HepG2 (cell line): ENCODE data around the gene ARCN1. TPM values are rescaled to one million over a fixed set of nuclear protein-coding genes. Genes with fewer than 3 reads are reported as not detected.
A peak's percentile ranks its signal among the peaks of the same experiment; 100 is the strongest.

Experiments used
- ATAC-seq: fragments of 200-7000 bp; cut with Tn5 transposase; 3 replicates; pipeline ENCODE4 v1.9.1; 2020; ENCODE audit warnings: mild to moderate bottlenecking, moderate library complexity
- BruUV-seq: library from RNA; stranded (reverse); fragments of 400-500 nt; replicated peaks from 2 replicates; lab custom pipeline; 2021; lab: Mats Ljungman, UMichigan
- CTCF ChIA-PET: fragments of 300-600 bp; formaldehyde crosslinking; extraction: SDS; loops from one replicate; lab custom pipeline; 2021; ENCODE audit warnings: low total read pairs, inconsistent platforms, low intra/inter-chr PET ratio; lab: Yijun Ruan, JAX
- POLR2A ChIA-PET: fragments of 350-600 bp; sonication (Branson Sonifier 250); formaldehyde crosslinking; loops from one replicate; lab custom pipeline; 2020; ENCODE audit warnings: antibody characterized with exemption, inconsistent platforms; lab: Yijun Ruan, JAX
- DNase-seq: peaks from one replicate; pipeline ENCODE4 v3.0.0-alpha.2; 2015; ENCODE audit warnings: low spot score
- FAIRE-seq: peaks from 3 replicates; lab custom pipeline; 2011; peaks lifted over from hg19 to GRCh38; lab: Jason Lieb, UNC
- H2AFZ ChIP-seq: one replicate; pipeline ENCODE4 v1.6.1; 2011; ENCODE audit warnings: low read length, inconsistent platforms
- H3K27ac ChIP-seq: fragments of 300-600 bp; 3 replicates; pipeline ENCODE4 v1.8.0; 2011; ENCODE audit warnings: mixed run types, mild to moderate bottlenecking, mixed read lengths, low read length, inconsistent platforms; ENCODE audit not compliant: insufficient read depth; ENCODE audit errors: extremely low read length
- H3K27me3 ChIP-seq, 2 experiments: fragments of 200-600 bp in 1 of 2; 2 replicates in 1 of 2; 3 replicates in 1 of 2; pipeline versions ENCODE4 v1.6.0 to v1.8.0; 2011; ENCODE audit warnings: low read length in 2 of 2, mild to moderate bottlenecking in 2 of 2, moderate library complexity in 2 of 2, inconsistent platforms in 1 of 2; ENCODE audit not compliant: insufficient read depth in 2 of 2, control insufficient read depth in 1 of 2
- H3K36me3 ChIP-seq, 2 experiments: fragments of 200-600 bp in 1 of 2; replicated peaks in 1 of 2; 2 replicates in 1 of 2; 3 replicates in 1 of 2; pipeline versions ENCODE4 v1.5.1 to v1.8.0; 2011; ENCODE audit warnings: low read length in 2 of 2, inconsistent platforms in 1 of 2; ENCODE audit not compliant: insufficient read depth in 2 of 2, control insufficient read depth in 1 of 2
- H3K4me1 ChIP-seq: 2 replicates; pipeline ENCODE4 v1.5.1; 2012; ENCODE audit warnings: low read length, inconsistent platforms; ENCODE audit not compliant: insufficient read depth
- H3K4me2 ChIP-seq: 2 replicates; pipeline ENCODE4 v1.6.0; 2011; ENCODE audit warnings: low read depth, low read length, inconsistent platforms
- H3K4me3 ChIP-seq, 3 experiments: fragments of 200-600 bp in 1 of 3; sonication (generic), shearing (Covaris generic) in 1 of 3; replicated peaks in 1 of 3; 2 replicates each; pipeline ENCODE4 v1.5.1; 2011 to 2016; ENCODE audit warnings: low read length in 3 of 3, inconsistent platforms in 2 of 3, low read depth in 2 of 3, mild to moderate bottlenecking in 2 of 3, control low read depth in 1 of 3, mixed read lengths in 1 of 3; ENCODE audit not compliant: insufficient read depth in 1 of 3
- H3K79me2 ChIP-seq: one replicate; pipeline ENCODE4 v1.6.1; 2011; ENCODE audit warnings: low read length, inconsistent platforms; ENCODE audit not compliant: insufficient read depth
- H3K9ac ChIP-seq: 2 replicates; pipeline ENCODE4 v1.6.0; 2011; ENCODE audit warnings: mild to moderate bottlenecking, low read depth, low read length, inconsistent platforms; ENCODE audit not compliant: insufficient read depth
- H3K9me3 ChIP-seq: 2 replicates; pipeline ENCODE4 v1.5.1; 2012; ENCODE audit warnings: mild to moderate bottlenecking, low read length
- H4K20me1 ChIP-seq: 2 replicates; pipeline ENCODE4 v1.6.0; 2011; ENCODE audit warnings: inconsistent platforms, mild to moderate bottlenecking, low read length, moderate library complexity; ENCODE audit not compliant: insufficient read depth
- ARID4A ChIP-seq: sonication (generic); formaldehyde crosslinking; IDR thresholded peaks from 2 replicates; pipeline ENCODE4 v1.5.0; 2020; ENCODE audit warnings: mild to moderate bottlenecking, missing genetic modification reagents, borderline replicate concordance
- NFIC ChIP-seq: IDR thresholded peaks from 2 replicates; pipeline ENCODE4 v1.6.1; 2012; ENCODE audit warnings: mild to moderate bottlenecking, low read length, inconsistent platforms
- RFX3 ChIP-seq: IDR thresholded peaks from 2 replicates; pipeline ENCODE4 v1.6.1; 2016; ENCODE audit warnings: missing biosample characterization, missing genetic modification reagents
- SAP130 ChIP-seq: IDR thresholded peaks from 2 replicates; pipeline ENCODE4 v1.6.1; 2016; ENCODE audit warnings: low read depth
- TEAD3 ChIP-seq: optimal IDR thresholded peaks from 2 replicates; pipeline ENCODE3; 2016; ENCODE audit warnings: borderline replicate concordance
- ZBTB7A ChIP-seq: sonication (generic); formaldehyde crosslinking; IDR thresholded peaks from 2 replicates; pipeline ENCODE4 v1.8.0; 2022; ENCODE audit warnings: mild to moderate bottlenecking, missing genetic modification reagents
- ZNF510 ChIP-seq: sonication (generic); formaldehyde crosslinking; IDR thresholded peaks from 2 replicates; pipeline ENCODE4 v1.4.0; 2020; ENCODE audit warnings: low read depth, mild to moderate bottlenecking, missing genetic modification reagents
- WGBS: methylation state at CpG from one replicate; pipeline ENCODE4 v1.1.6; 2017; ENCODE audit warnings: low lambda C conversion rate; 5-methylcytosine and 5-hydroxymethylcytosine counted together
- in situ Hi-C: cut with HindIII; loops from 2 replicates; pipeline ENCODE4 v1.10.0; 2017; ENCODE audit warnings: low pct_unique_long_range_greater_than_20kb; ENCODE audit not compliant: extremely low pct_ligation_motif_present
- intact Hi-C: fragments of 100-400 bp; cut with micrococcal nuclease; formaldehyde crosslinking; loops from one replicate; pipeline ENCODE4 v1.10.0; 2022; ENCODE audit not compliant: unreplicated experiment
- polyA plus RNA-seq, 8 experiments: library from polyadenylated mRNA; depleted of rRNA in 3 of 8; stranded (reverse) in 7 of 8; unstranded in 1 of 8; fragments of >200 nt; fragmentation: Illumina TruSeq in 4 of 8; extraction: Trizol in 4 of 8; gene quantifications; 2 replicates each; pipeline versions ENCODE4 v1.2.1 to v1.2.3, GENCODE V29; 2011 to 2016; ENCODE audit warnings: low read depth in 4 of 8, missing spikeins in 1 of 8, mixed read lengths in 1 of 8; ENCODE audit not compliant: insufficient read depth in 1 of 8
- total RNA-seq, 5 experiments: library from RNA; depleted of rRNA; stranded (reverse); fragments of >200 nt; fragmentation: Illumina TruSeq; extraction: Trizol; gene quantifications; 2 replicates each; pipeline ENCODE4 v1.2.3, GENCODE V29; 2016; ENCODE audit warnings: low read depth in 1 of 5
- TF ChIP-seq, protein P1 (sequence below): sonication (generic); formaldehyde crosslinking; IDR thresholded peaks from 2 replicates; pipeline ENCODE4 v1.4.0; 2020; ENCODE audit warnings: missing genetic modification reagents

Gene ARCN1
- total and polyA plus RNA-seq, 2 of the 13 experiments (the other 11 are each of a cell fraction or from before 2014, with no cell fraction given), result 148 to 200 TPM

GRCh38 chr11:118614511-118614910, 42.3 kb downstream of the ARCN1 start:
- intact Hi-C loops, result no loop called here
- Histone ChIP-seq H2AFZ (no peak overlapping the region), H3K27me3 (no peaks in the 10 kb centered on the region), H3K9me3 (no peaks in the 10 kb centered on the region), H3K79me2 (no peaks in the 10 kb centered on the region), H4K20me1 (no peaks in the 10 kb centered on the region), H3K27ac (no peak overlapping the region), H3K9ac (no peak overlapping the region), H3K4me3 (no peak overlapping the region), H3K4me2 (no peak overlapping the region)
- 68% methylated on average over 4 of the region's 7 CpGs for WGBS
- in situ Hi-C loops, result no loop called here
- ATAC-seq (no peak), FAIRE-seq (no peak)
- ChIA-PET POLR2A (no interaction called here), CTCF (no interaction called here)
- BruUV-seq, result no TSS peak
- TF ChIP-seq ZNF510 (CRISPR knock-in tag), result no peak
- no peak for TF ChIP-seq NFIC
- TF ChIP-seq, all 625 proteins: peak for 0
- no peak for DNase-seq
- peaks cover 42% of the 10 kb centered on the region for H3K4me1 ChIP-seq
- H3K36me3 ChIP-seq, result peaks cover 0 to 1% of the 10 kb centered on the region in 2 experiments; a peak in 1 of 5 replicates

- H3K27me3 ChIP-seq, result no peaks in the 10 kb centered on the region
- no peak for FAIRE-seq
- no peak overlapping the region for H3K27ac ChIP-seq
- H3K4me1 ChIP-seq, result peaks cover 50% of the 10 kb centered on the region
- TF ChIP-seq TEAD3 (CRISPR knock-in tag), result peak; percentile 98
- no peak for TF ChIP-seq ZBTB7A
- TF ChIP-seq ARID4A, result 0 out of 2 replicates have a peak, but pooled peaks have one; percentile 21
- TF ChIP-seq, protein P1, sequence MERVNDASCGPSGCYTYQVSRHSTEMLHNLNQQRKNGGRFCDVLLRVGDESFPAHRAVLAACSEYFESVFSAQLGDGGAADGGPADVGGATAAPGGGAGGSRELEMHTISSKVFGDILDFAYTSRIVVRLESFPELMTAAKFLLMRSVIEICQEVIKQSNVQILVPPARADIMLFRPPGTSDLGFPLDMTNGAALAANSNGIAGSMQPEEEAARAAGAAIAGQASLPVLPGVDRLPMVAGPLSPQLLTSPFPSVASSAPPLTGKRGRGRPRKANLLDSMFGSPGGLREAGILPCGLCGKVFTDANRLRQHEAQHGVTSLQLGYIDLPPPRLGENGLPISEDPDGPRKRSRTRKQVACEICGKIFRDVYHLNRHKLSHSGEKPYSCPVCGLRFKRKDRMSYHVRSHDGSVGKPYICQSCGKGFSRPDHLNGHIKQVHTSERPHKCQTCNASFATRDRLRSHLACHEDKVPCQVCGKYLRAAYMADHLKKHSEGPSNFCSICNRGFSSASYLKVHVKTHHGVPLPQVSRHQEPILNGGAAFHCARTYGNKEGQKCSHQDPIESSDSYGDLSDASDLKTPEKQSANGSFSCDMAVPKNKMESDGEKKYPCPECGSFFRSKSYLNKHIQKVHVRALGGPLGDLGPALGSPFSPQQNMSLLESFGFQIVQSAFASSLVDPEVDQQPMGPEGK (CRISPR knock-in tag), result peak; percentile 56; the same call in 1 of the 2 replicates
- TF ChIP-seq RFX3, result 0 out of 2 replicates have a peak, but pooled peaks have one; percentile 28
- TF ChIP-seq SAP130 (CRISPR knock-in tag), result 0 out of 2 replicates have a peak, but pooled peaks have one; percentile 15
- TF ChIP-seq, all 625 proteins: peak for 5
- CTCF ChIA-PET, result no interaction called here
- no peak overlapping the region for H3K4me3 ChIP-seq
- H3K9me3 ChIP-seq, result no peaks in the 10 kb centered on the region
- no peaks in the 10 kb centered on the region for H4K20me1 ChIP-seq
- peaks cover 0 to 1% of the 10 kb centered on the region in 2 experiments; a peak in 1 of 5 replicates for H3K36me3 ChIP-seq
- ATAC-seq (peak; percentile 48), DNase-seq (peak; percentile 58)
- H3K9ac ChIP-seq, result no peak overlapping the region
- H3K4me2 ChIP-seq, result no peak overlapping the region
- POLR2A ChIA-PET, result no interaction called here
- intact Hi-C loops (no loop called here), in situ Hi-C loops (no loop called here)
- BruUV-seq, result no TSS peak
- H2AFZ ChIP-seq, result no peak overlapping the region
- no peaks in the 10 kb centered on the region for H3K79me2 ChIP-seq
- WGBS, result 79% methylated on average over 6 of the region's 6 CpGs
These were observed 43.2 kb downstream of the ARCN1 start for GRCh38 chr11:118615282-118615975.
